ENCODE data around the gene NONO. TPM values are rescaled to one million over a fixed set of nuclear protein-coding genes. Genes with fewer than 3 reads are reported as not detected.

The NONO gene
- total RNA-seq, 1 donor from 2014 or later: 696 TPM

- H3K36me3 Mint-ChIP-seq (ENCODE audit: unreplicated experiment): no peaks in the 10 kb centered on the region
Measured at GRCh38 chrX:71244359-71245128, 38.9 kb upstream of the NONO start.

GRCh38 chrX:71245159-71245558 is 38.3 kb upstream of the NONO start:
- no peak overlapping the region for H3K27ac Mint-ChIP-seq (ENCODE audit: unreplicated experiment)
- H3K27me3 Mint-ChIP-seq (ENCODE audit: unreplicated experiment): peaks cover under 1% of the 10 kb centered on the region
- no peak for DNase-seq
- no peak overlapping the region for H3K4me3 Mint-ChIP-seq (ENCODE audit: unreplicated experiment)
- TF ChIP-seq CTCF (IDR thresholded peaks at IDR 0.05; ENCODE audit: partially characterized antibody, unreplicated experiment): no peak
- no peaks in the 10 kb centered on the region for H3K36me3 Mint-ChIP-seq (ENCODE audit: unreplicated experiment)
- peaks cover 4% of the 10 kb centered on the region for H3K9me3 Mint-ChIP-seq (ENCODE audit: unreplicated experiment)
- H3K4me1 Mint-ChIP-seq (ENCODE audit: low read depth, unreplicated experiment): no peaks in the 10 kb centered on the region

More at GRCh38 chrX:71244359-71245128, 38.9 kb upstream of the NONO start:
- no peak for TF ChIP-seq CTCF (IDR thresholded peaks at IDR 0.05; ENCODE audit: partially characterized antibody, unreplicated experiment)
- Mint-ChIP-seq H3K4me3 (ENCODE audit: unreplicated experiment) (no peak overlapping the region), H3K9me3 (ENCODE audit: unreplicated experiment) (peaks cover 3% of the 10 kb centered on the region), H3K4me1 (ENCODE audit: low read depth, unreplicated experiment) (no peaks in the 10 kb centered on the region), H3K27ac (ENCODE audit: unreplicated experiment) (no peak overlapping the region), H3K27me3 (ENCODE audit: unreplicated experiment) (peaks cover 2% of the 10 kb centered on the region)
- DNase-seq: no peak

- no peak for DNase-seq
- Mint-ChIP-seq H3K36me3 (ENCODE audit: unreplicated experiment) (no peaks in the 10 kb centered on the region), H3K27me3 (ENCODE audit: unreplicated experiment) (peaks cover 4% of the 10 kb centered on the region), H3K4me1 (ENCODE audit: low read depth, unreplicated experiment) (peaks cover 3% of the 10 kb centered on the region), H3K9me3 (ENCODE audit: unreplicated experiment) (peaks cover 12% of the 10 kb centered on the region), H3K27ac (ENCODE audit: unreplicated experiment) (no peak overlapping the region), H3K4me3 (ENCODE audit: unreplicated experiment) (no peak overlapping the region)
- TF ChIP-seq CTCF (IDR thresholded peaks at IDR 0.05; ENCODE audit: partially characterized antibody, unreplicated experiment): no peak
Measured at GRCh38 chrX:71250841-71251240, 32.6 kb upstream of the NONO start.

- H3K9me3 Mint-ChIP-seq (ENCODE audit: unreplicated experiment): peaks cover 12% of the 10 kb centered on the region
- H3K27ac Mint-ChIP-seq (ENCODE audit: unreplicated experiment): no peak overlapping the region
- DNase-seq: no peak
- peaks cover 3% of the 10 kb centered on the region for H3K4me1 Mint-ChIP-seq (ENCODE audit: low read depth, unreplicated experiment)
- peaks cover 4% of the 10 kb centered on the region for H3K27me3 Mint-ChIP-seq (ENCODE audit: unreplicated experiment)
- H3K36me3 Mint-ChIP-seq (ENCODE audit: unreplicated experiment): no peaks in the 10 kb centered on the region
- no peak for TF ChIP-seq CTCF (IDR thresholded peaks at IDR 0.05; ENCODE audit: partially characterized antibody, unreplicated experiment)
- H3K4me3 Mint-ChIP-seq (ENCODE audit: unreplicated experiment): no peak overlapping the region
Measured at GRCh38 chrX:71251466-71251973, 31.9 kb upstream of the NONO start.

GRCh38 chrX:71252221-71252620 is 31.2 kb upstream of the NONO start:
- Mint-ChIP-seq H3K4me1 (ENCODE audit: low read depth, unreplicated experiment) (peaks cover 3% of the 10 kb centered on the region), H3K9me3 (ENCODE audit: unreplicated experiment) (peaks cover 12% of the 10 kb centered on the region), H3K27me3 (ENCODE audit: unreplicated experiment) (peaks cover 4% of the 10 kb centered on the region), H3K4me3 (ENCODE audit: unreplicated experiment) (peak overlapping the region; percentile 72), H3K36me3 (ENCODE audit: unreplicated experiment) (no peaks in the 10 kb centered on the region), H3K27ac (ENCODE audit: unreplicated experiment) (no peak overlapping the region)
- no peak for TF ChIP-seq CTCF (IDR thresholded peaks at IDR 0.05; ENCODE audit: partially characterized antibody, unreplicated experiment)
- DNase-seq: no peak

Measured in glutamatergic neuron (in vitro differentiated cells).